Ovary (tissue), 3 donors: Measurements from ENCODE around the gene FTO.

ENCODE experiments used
- CTCF ChIP-seq, 3 donors: fragments of 450-650 bp in 2 of 3; fragments of 200-600 bp in 1 of 3; IDR thresholded peaks; one replicate each; pipeline versions ENCODE4 v1.5.1 to v1.8.0; 2016 to 2022; ENCODE audit warnings: antibody characterized with exemption in 3 of 3, mild to moderate bottlenecking in 1 of 3
- EP300 ChIP-seq: sonication (generic); formaldehyde crosslinking; IDR thresholded peaks from one replicate; pipeline ENCODE4 v1.6.1; 2017; ENCODE audit warnings: antibody characterized with exemption
- POLR2A ChIP-seq: fragments of 450-650 bp; IDR thresholded peaks from one replicate; pipeline ENCODE4 v1.6.1; 2017; ENCODE audit warnings: antibody characterized with exemption, mild to moderate bottlenecking, moderate library complexity
- donor health status: DM: no; HTN: no; CAD: no.

- TF ChIP-seq CTCF (IDR thresholded peaks at IDR 0.05) (no peak), POLR2A (no peak), EP300 (no peak)
Measured at GRCh38 chr16:54145881-54146280, 441.9 kb downstream of the FTO start.
